Muscle of leg (tissue), 11 donors: Measurements from ENCODE around the gene TLE4. TPM values are rescaled to one million over a fixed set of nuclear protein-coding genes. Genes with fewer than 3 reads are reported as not detected.

ENCODE experiments used
- DNase-seq: peaks from one replicate; pipeline ENCODE4 v3.0.0; 2013
- H3K27ac ChIP-seq: one replicate; pipeline ENCODE4 v1.5.1; 2013; ENCODE audit warnings: mild to moderate bottlenecking, low read length, control low read depth
- H3K27me3 ChIP-seq: one replicate; pipeline ENCODE4 v1.6.1; 2013; ENCODE audit warnings: low read length; ENCODE audit not compliant: control insufficient read depth, insufficient read depth
- H3K36me3 ChIP-seq: one replicate; pipeline ENCODE4 v1.6.1; 2013; ENCODE audit warnings: low read length; ENCODE audit not compliant: control insufficient read depth, insufficient read depth
- H3K4me1 ChIP-seq: one replicate; pipeline ENCODE4 v1.6.1; 2013; ENCODE audit warnings: low read length; ENCODE audit not compliant: control insufficient read depth, insufficient read depth
- H3K4me3 ChIP-seq: one replicate; pipeline ENCODE4 v1.5.1; 2013; ENCODE audit warnings: low read length, control low read depth
- H3K9me3 ChIP-seq: replicated peaks from 2 replicates; pipeline ENCODE4 v1.6.1; 2013; ENCODE audit warnings: low read depth, low read length; ENCODE audit not compliant: control insufficient read depth
- WGBS: methylation state at CpG from one replicate; pipeline ENCODE4 v1.1.5; 2013; ENCODE audit warnings: missing lambda C conversion rate; ENCODE audit not compliant: insufficient coverage; 5-methylcytosine and 5-hydroxymethylcytosine counted together
- polyA plus RNA-seq, 8 donors: library from polyadenylated mRNA; unstranded; fragments of 120-200 nt; gene quantifications; one replicate each; pipeline versions ENCODE4 v1.2.1 to v1.2.3, GENCODE V29; 2013; ENCODE audit warnings: inconsistent platforms in 1 of 8, low replicate concordance in 1 of 8; ENCODE audit not compliant: insufficient read length in 8 of 8, insufficient read depth in 1 of 8
- total RNA-seq: library from RNA; stranded (reverse); fragments of 120-200 nt; gene quantifications from one replicate; pipeline ENCODE4 v1.2.4, GENCODE V29; 2013

Gene TLE4
- total and polyA plus RNA-seq, 9 donors: 16.5 to 22.0 (median 17.7) TPM

- H3K27ac ChIP-seq: no peak overlapping the region
- DNase-seq: peak; percentile 20
Measured at GRCh38 chr9:79616013-79616412, 44.2 kb downstream of the TLE4 start.

GRCh38 chr9:79616971-79617370 lies 45.2 kb downstream of the TLE4 start:
- Histone ChIP-seq H3K27me3 (no peaks in the 10 kb centered on the region), H3K27ac (no peak overlapping the region), H3K9me3 (no peaks in the 10 kb centered on the region), H3K4me3 (no peak overlapping the region), H3K4me1 (peaks cover 2% of the 10 kb centered on the region), H3K36me3 (no peaks in the 10 kb centered on the region)
- DNase-seq: no peak
- 29% methylated on average over 1 of the region's 3 CpGs for WGBS

More at GRCh38 chr9:79616013-79616412, 44.2 kb downstream of the TLE4 start:
- no peaks in the 10 kb centered on the region for H3K27me3 ChIP-seq
- H3K4me1 ChIP-seq: peaks cover 2% of the 10 kb centered on the region
- no peaks in the 10 kb centered on the region for H3K36me3 ChIP-seq
- no peak overlapping the region for H3K4me3 ChIP-seq
- no peaks in the 10 kb centered on the region for H3K9me3 ChIP-seq
- no CpG with 5 or more reads among the region's 4 CpGs for WGBS

GRCh38 chr9:79617395-79617794 lies 45.6 kb downstream of the TLE4 start:
- WGBS: 23% methylated on average over 2 of the region's 4 CpGs
- no peak overlapping the region for H3K4me3 ChIP-seq
- peak; percentile 76 for DNase-seq
- no peaks in the 10 kb centered on the region for H3K9me3 ChIP-seq
- no peaks in the 10 kb centered on the region for H3K27me3 ChIP-seq
- H3K27ac ChIP-seq: no peak overlapping the region
- H3K4me1 ChIP-seq: peaks cover 2% of the 10 kb centered on the region
- no peaks in the 10 kb centered on the region for H3K36me3 ChIP-seq

- H3K27ac ChIP-seq: no peak overlapping the region
- peaks cover 2% of the 10 kb centered on the region for H3K4me1 ChIP-seq
- no peaks in the 10 kb centered on the region for H3K36me3 ChIP-seq
- no peaks in the 10 kb centered on the region for H3K27me3 ChIP-seq
- H3K4me3 ChIP-seq: no peak overlapping the region
- H3K9me3 ChIP-seq: no peaks in the 10 kb centered on the region
- DNase-seq: no peak
Measured at GRCh38 chr9:79619930-79620329, 48.2 kb downstream of the TLE4 start.

GRCh38 chr9:79621916-79622575 lies 50.3 kb downstream of the TLE4 start:
- H3K4me1 ChIP-seq: peaks cover 2% of the 10 kb centered on the region
- DNase-seq: no peak
- H3K4me3 ChIP-seq: no peak overlapping the region
- H3K9me3 ChIP-seq: no peaks in the 10 kb centered on the region
- H3K27me3 ChIP-seq: no peaks in the 10 kb centered on the region
- H3K27ac ChIP-seq: no peak overlapping the region
- H3K36me3 ChIP-seq: no peaks in the 10 kb centered on the region

- no peak overlapping the region for H3K4me3 ChIP-seq
- peak; percentile 61 for DNase-seq
- no peaks in the 10 kb centered on the region for H3K27me3 ChIP-seq
- 55% methylated on average over 5 of the region's 6 CpGs for WGBS
- H3K27ac ChIP-seq: peak overlapping the region; percentile 5
- no peaks in the 10 kb centered on the region for H3K4me1 ChIP-seq
- no peaks in the 10 kb centered on the region for H3K9me3 ChIP-seq
- H3K36me3 ChIP-seq: no peaks in the 10 kb centered on the region
Measured at GRCh38 chr9:79623799-79624721, 52.3 kb downstream of the TLE4 start.

GRCh38 chr9:79629721-79630120 lies 58.0 kb downstream of the TLE4 start:
- Histone ChIP-seq H3K27me3 (no peaks in the 10 kb centered on the region), H3K4me1 (no peaks in the 10 kb centered on the region), H3K36me3 (no peaks in the 10 kb centered on the region), H3K9me3 (no peaks in the 10 kb centered on the region), H3K4me3 (no peak overlapping the region), H3K27ac (no peak overlapping the region)
- no peak for DNase-seq
- whole genome bisulfite sequencing: 67% methylated on average over 1 of the region's 2 CpGs

- Histone ChIP-seq H3K27ac (no peak overlapping the region), H3K27me3 (no peaks in the 10 kb centered on the region), H3K36me3 (no peaks in the 10 kb centered on the region), H3K4me1 (no peaks in the 10 kb centered on the region), H3K4me3 (no peak overlapping the region), H3K9me3 (no peaks in the 10 kb centered on the region)
- DNase-seq: no peak
- WGBS: no CpG with 5 or more reads among the region's 5 CpGs
Measured at GRCh38 chr9:79630521-79631403, 59.0 kb downstream of the TLE4 start.

- WGBS: no CpG with 5 or more reads among the region's 5 CpGs
Measured at GRCh38 chr9:79632060-79632459, 60.3 kb downstream of the TLE4 start.

GRCh38 chr9:79632705-79633104 lies 60.9 kb downstream of the TLE4 start:
- Histone ChIP-seq H3K27ac (no peak overlapping the region), H3K9me3 (no peaks in the 10 kb centered on the region), H3K27me3 (no peaks in the 10 kb centered on the region), H3K4me1 (no peaks in the 10 kb centered on the region), H3K4me3 (no peak overlapping the region), H3K36me3 (no peaks in the 10 kb centered on the region)
- DNase-seq: no peak
- WGBS: 20% methylated on average over 1 of the region's 1 CpG

More at GRCh38 chr9:79632060-79632459, 60.3 kb downstream of the TLE4 start:
- Histone ChIP-seq H3K36me3 (no peaks in the 10 kb centered on the region), H3K4me1 (no peaks in the 10 kb centered on the region), H3K27ac (no peak overlapping the region), H3K27me3 (no peaks in the 10 kb centered on the region), H3K9me3 (no peaks in the 10 kb centered on the region), H3K4me3 (no peak overlapping the region)
- no peak for DNase-seq
